NK-92 (cell line): ENCODE measurements around the gene BFSP1.
A peak's percentile ranks its signal among the peaks of the same experiment; 100 is the strongest.

ENCODE experiments used
- DNase-seq: peaks from one replicate; lab custom pipeline; 2025; ENCODE audit not compliant: unreplicated experiment; lab: John Stamatoyannopoulos, UW

The BFSP1 gene

DNA sequence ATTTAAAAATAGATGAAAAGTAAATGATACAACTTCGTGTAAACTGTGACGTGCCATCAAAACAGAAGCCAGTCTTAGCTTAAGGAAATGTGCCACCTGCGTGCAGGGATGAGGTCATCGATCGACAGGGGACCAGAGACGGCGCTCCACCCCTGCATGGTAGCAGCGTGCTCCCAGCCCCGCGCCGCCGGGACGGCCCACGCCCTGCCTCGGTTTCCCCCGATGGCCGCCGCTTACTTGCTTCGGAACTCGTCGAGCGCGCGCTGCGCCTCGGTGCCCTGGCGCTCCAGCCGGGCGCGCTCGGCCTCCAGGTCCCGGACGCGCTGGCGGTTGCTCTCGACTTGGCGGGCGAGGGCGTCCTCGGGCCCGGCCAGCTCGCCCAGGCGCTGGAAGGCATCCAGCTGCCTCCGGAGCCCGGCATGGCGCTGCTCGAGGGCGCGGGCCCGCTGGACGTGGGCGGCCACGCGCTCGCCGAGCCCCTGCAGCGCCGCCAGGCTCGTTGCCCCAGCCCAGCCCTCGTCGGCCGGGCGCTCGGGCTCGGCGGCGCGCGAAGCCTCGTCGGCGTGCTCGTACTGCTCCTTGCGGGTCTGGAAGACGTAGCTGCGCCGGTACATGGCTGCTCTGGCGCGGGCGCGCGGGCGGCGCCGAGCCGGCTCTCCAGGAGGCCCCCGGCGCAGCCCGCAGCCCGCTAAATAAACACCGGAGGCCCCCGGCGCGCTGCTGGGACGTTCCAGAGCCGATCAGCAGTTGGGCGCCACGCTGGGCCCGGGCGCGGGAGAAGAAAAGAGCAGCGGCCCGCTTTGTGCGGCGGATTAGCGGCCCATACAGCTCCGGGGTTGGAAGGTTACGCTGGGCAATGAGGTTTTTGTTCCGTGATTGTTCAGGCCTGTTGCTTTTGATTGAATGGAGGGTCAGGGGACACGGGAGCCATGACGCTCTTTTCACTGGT, at the start of gene BFSP1:
Gene BFSP1 (minus strand): TSS at position 664 of the 949 bp plus-strand sequence. CDS start 50 bp downstream, at position 614.
- no peak for DNase-seq

DNA sequence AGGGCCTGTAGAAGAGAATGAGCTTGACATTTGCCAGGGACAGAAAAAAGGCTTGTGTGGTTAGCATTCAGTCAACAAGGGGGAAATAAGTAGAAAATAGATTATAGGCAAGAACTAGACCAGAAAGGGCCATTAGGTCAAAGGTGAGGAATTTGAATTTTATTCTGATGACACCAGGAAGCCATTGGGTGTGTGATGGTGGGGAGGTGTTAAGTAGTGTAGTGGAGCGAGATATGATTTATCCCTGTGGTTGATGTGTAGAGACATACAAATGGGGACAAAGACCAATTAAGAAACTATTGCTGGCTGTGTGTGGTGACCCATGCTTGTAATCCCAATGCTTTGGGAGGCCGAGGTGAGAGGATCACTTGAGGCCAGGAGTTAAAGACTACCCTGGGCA, 49.7 kb upstream of the BFSP1 start:
- no peak for DNase-seq

DNA sequence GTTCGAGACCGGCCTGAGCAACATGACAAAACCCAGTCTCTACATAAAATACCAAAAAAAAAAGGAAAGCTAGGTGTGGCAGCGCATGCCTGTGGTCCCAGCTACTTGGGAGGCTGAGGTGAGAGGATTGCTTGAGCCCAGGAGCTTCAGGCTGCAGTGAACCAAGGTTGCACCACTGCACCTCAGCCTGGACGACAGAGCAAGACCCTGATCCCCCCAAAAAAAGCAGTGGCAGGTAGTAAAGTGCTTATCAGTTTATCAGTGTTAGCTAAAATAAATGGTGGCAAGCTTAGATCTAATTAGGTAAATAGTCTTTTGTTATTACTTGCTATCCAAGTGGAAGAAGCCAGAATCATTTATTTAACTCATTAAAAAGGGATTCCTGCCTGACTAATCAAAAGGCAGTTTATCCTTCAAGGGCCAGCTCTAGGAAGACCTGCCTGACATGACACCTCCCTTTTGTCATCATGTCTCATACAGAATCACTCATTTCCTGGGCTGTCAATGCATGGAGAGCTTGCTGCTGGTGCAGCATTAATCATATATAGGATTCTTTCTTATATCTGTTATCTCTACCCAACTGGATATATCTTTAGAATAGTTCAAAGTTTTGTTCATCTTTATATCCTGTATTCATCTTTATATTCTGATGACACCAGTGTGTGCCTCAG, 48.3 kb upstream of the BFSP1 start:
- DNase-seq, result no peak

DNA sequence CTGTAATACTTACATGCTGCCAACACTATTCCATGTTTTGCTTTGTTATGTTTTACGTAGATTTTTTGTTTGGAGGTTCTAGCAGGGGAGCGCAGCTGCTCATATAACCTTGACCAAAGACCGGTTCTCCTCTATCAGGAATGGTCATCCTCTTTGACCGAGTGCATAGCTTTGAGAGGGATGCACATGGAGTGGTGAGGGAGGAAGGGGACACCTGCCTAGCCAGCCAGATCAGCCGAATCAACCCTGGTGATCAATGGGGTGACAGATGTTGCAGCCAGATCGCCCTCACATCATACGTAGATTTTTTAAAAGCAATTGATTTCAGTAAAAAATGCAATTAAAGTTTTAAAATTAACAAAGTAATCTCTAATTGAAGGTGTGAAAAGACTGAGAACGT, 45.0 kb upstream of the BFSP1 start:
- no peak for DNase-seq

DNA sequence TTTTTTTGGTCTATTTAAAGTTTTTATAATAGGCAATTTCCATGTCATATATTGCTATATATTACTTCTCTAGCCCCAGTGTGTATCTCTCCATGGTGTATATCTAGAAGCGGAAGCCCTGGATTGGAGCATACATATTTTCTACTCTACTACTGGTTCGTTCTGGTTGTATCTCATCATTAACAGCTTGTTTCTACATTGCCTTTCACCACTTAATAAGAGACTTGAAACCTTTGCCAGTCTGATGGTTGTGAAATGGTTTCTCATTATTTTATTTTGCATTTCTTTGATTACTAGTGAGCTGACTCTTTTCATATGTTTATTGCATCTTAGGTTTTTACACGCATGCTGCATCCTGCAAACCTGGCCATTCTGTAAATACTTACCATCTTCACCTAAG, 42.3 kb upstream of the BFSP1 start:
- no peak for DNase-seq

DNA sequence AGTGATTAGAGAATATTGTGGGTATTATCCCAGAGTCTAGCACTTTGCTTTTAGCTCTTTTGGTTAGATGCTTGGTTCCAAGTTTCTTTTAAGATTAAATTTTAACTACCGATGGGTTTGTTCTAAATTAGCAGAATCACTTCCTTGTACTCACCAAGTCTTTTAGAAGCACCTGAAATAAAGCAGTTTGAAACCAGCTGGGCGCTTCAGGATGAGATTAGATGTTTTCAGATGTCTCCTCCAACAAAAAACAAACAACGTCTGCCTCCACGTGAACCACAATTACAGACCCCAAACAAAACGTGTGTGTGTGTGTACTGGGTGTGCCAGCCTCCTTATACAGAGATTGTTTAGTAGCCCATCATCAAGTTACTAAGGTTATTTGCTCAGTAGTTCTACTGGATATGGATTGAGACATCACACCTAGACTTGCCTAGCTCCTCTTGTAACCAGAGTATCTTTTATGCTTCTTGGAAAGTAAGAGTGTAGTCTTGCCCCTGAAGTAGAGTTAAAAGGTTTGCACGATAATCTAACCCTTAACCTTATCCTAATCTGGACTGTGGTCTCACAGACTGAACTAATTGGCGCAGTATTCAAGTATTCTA, 41.0 kb upstream of the BFSP1 start:
- no peak for DNase-seq

DNA sequence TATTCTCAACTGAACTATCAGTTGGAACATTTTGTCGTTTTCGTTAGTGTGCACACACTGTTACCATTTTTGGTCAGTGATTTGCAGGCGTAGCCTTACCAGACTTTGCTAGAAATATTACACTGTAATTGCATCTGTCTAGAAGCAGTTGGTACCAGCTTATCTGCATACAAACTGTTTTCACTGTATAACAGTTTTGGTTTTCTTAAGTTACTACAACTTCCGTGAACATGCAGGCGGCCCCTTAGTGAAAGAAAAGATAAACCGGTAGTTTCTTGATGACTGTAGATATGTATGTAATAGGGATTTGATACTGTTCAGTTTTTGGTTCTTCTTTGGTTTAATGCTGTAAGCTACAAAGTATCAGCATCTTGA, 40.0 kb upstream of the BFSP1 start:
- no peak for DNase-seq

DNA sequence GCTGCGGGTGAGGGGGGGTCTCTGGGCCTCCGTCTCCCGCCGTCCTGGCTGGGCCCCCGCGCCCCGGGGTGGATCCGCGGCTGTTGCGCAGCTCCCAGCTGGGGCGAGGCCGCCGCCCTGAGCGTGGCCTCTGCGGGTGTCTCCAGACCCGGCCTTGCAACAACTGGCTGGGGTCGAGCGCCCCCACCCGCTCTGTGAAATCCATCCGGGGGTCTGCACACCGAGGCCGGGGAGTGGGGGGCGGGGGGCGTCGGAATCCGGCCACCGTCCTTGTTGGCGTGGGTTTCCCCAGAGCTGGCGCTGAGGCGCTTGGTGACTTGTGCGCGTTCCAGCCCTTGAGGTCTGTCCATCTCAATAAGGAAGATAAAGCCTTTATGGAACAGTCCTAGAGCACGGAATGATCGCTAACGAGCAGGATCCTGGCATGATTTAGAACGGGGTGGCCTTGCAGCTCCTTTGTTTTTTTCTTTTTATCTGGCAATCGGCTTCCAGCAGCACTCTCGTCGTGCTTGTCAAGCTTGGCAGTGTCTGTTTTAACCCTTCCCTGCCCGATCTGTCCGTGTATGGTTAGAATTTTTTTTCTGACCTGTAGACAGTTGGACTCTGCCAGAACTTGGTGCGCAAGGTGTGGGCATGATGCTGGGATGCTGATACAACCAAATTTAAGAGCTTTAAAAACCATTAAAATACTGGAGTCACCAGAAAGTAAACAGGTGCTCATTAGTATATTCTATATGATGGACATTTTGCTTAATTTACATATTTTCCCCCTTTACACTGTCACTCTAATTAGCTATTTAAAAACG, 39.4 kb upstream of the BFSP1 start:
- DNase-seq, result no peak

DNA sequence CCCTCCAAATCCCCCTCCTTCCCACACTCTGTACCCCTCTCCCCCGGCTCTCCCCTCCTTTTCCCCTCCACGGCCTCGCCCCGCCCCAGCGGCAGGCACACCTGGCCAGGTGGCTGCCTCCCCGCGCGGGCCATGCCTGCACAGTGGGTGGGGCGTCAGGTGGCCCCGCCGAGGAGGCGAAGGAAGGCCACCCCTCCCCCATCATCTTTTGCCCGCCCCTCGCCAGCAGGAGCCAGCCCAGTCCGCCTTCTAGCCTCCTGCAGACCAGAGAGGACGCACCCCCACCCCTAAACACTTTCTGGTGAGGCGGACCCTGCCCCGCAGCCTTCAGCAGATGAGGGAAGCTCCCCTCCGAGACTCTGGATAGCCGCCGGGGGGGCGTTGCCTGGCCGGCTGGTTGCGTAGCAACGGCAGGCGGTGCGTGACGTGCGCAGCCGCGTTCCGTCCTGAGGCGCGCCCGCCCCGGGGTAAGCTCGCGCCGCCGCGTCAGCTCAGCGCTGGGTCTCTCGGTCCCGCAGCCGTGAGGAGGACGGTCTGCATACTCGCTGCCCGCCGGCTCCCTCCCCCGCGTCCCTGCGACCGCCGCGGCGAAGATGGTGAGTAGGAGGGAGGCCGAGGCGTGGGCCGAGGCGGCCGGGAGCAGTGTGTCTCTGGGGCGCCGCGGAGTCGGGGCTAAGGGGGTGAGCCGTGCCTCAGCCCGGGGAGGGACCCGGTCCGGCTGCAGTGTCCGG, 38.6 kb upstream of the BFSP1 start, which contains the start of gene DSTN:
Gene DSTN (plus strand): TSS at position 460 of the 731 bp plus-strand sequence. CDS start 134 bp downstream, at position 594.
- DNase-seq, result peak; percentile 6

DNA sequence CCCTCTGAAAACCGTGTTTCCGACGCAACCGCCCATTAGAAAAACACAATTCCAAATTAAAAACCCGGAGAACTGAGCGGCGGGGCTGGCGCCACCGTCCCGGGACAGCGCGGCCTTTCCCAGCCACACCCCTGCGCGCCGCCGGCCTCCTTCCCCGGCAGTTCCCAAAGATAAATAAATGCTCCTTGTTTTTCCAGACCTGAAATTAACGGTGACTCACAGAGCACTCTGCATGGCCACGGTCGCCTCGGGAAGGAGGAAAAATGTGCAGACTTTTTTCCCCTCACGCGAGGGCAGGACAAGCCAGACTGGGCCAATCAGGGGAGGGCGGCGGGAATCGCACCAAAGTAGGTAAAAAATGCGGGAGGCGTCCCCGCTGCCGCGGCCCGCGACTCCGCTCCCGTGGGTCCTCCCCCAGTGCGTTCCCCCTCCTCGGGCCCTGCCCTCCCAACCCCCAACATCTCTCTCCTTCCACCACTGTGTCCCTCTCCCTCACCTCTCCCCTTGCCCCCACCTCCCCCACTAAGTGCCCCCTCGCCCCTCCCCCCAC, 37.9 kb upstream of the BFSP1 start:
- DNase-seq, result no peak

DNA sequence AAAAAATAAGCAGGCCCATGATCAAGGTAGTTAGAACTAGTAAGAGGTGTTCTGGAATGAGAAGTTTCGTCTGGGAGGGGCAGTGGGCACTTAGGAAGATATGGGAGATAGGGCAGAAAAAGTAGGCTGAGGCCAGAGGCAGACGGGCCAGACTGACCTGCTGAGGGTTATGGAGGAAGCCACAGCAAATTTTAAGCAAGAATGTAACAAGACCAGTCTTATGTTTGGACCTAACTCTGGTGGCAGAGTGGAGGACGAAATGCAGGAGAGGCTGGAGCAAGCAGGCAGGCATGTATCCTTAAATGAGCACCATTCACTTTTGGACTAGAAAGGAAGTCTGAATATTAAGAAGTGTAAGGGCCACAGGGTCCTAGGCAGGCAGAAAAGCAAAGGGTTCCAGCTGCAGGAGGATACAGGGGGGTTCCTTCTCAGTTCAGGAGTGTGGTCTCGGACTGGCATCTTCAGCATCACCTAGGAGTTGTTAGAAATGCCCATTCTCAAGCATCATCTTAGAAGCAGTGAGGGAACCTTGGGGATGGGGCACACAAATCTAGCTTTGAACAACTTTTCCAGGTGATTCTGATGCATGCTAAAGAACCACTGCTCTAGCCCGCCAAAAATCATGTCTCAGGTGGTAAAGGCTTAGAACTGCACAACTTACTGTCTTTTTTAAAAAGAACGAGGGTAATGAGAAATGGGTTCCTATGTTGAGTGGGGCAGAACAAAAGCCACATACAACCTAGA, 37.0 kb upstream of the BFSP1 start:
- no peak for DNase-seq

DNA sequence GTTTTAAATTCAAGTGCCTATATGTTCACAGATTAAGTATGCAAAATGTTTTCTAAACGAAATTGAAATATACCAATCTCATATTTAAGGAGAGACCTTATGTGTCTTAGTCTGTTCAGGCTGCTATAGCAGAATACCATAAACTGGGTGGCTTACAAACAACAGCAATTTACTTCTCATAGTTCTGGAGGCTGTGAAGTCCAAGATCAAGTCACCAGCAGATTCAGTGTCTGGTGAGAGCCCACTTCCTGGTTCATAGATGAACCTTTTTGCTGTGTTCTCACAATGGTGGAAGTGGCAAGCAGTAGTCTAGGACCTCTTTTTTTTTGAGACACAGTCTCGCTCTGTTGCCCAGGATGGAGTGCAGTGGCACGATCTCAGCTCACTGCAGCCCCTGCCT, 35.2 kb upstream of the BFSP1 start:
- DNase-seq, result no peak

DNA sequence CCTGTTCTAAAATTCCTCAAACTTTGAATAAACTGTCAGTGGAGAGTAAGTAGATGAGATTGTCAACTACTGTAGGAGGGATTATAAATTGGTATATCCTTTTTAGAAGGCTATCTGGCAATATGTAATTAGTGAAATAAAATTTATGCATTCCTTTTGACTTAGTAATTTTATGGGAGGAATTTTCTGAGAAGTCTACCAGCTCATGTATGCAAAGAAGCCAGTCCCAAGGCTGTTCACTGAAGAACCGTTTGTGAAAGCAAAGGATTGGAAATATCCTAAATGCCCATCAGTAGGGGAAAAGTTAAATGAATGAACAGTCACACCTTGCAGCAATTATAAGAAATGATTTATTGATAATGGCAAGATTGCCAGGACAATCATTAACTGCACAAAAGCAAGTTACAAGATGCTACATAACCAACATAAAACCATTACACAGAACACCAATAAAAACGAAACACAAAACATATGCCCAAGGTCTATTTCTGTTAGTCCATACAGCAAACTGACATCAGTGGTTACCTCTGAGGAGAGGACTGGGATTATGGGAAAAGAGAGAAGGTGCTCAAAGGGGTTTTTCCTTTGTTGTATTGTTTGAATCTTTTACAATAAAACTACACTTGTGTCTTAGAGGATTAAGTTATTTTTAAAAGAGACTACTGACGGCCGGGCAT, 34.1 kb upstream of the BFSP1 start:
- DNase-seq, result no peak

DNA sequence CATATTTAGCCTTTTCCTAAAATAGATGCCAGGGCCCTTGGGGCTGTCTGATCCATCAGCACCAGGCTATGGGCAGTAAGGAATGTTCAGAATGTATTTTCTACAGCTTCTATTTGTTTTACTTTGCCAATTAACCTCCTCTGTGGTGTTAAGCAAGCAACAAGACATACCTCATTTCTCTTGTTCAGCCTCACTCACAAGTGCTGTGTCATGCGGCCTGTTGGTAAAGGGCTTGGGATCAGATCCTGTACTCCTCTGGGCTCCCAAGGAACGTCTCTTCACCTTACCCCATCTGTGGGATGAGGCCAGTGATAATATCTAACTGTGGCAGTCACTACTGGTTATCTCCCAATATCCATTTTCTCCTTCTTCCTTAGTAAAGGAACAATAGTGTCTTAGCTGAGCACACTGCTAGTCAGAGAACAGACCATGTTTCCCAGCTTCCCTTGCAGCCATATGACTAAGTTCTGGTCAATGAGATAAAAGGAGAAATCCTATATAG, 31.7 kb upstream of the BFSP1 start:
- no peak for DNase-seq

DNA sequence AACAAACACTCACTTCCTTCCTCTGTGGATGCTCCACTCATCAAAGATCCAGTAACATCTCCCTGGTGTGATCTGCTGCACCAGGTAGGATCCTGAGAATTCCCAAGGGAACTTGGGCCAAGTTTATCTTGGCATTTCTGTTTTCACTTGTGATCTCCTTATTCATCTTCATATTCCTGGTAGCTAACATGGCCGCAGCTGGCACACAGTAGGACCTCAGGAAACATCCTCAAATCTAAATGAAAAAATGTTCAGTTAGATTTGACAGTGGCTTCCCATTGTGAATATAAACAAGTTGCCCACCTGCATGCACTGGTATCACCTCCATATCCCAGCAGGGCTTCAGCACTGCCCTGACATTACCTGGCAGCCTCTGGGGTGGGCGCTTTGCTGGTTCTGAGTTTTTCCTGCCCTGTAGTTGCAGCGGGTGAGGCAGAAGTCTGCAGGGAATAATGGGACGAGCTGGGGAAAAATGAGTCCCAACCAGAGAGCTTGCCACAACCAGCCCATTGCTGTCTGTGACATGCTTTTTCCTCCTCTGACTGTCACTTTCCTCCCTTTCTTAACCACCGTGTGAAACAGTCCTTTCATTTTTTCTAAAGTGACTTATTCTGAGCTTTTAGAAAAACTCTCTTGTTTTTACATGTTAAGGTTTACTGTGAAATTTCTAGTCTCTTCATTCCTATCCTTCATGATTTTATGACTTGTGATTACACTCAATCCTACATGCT, 29.3 kb upstream of the BFSP1 start:
- DNase-seq, result no peak

DNA sequence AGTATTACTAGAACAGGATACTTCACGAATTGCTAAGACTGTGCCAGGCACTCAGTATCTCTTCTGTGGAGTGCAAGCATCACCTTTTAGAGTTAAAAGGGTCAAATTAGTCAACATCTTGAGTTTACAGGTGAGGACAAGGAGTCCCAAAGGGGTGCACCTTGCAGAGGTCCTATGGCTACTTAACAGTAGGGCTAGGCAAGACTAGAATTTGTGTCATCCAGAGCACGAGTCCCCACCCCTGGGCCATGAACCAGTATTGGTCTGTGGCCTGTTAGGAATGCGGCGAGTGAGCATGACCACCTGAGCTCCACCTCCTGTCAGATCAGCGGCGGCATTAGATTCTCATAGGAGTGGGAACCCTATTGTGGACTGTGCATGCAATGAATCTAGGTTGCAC, 28.2 kb upstream of the BFSP1 start:
- no peak for DNase-seq

DNA sequence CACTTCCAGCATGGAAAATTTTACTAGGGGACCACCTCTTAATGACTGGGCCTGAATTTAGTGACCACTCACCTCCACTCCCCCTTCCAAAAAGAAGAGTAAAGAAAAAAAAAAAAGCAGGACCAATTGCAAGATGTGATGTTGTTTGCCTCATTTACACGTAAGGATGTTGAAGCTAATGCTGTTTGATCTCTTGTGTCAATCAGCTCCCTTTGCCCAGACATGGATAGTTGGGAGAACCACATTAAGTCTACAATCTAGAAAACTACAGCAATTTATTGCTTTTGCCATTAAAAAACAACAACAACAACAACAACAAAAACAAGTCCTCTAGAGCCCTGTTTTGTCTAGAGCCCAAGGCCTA, 27.7 kb upstream of the BFSP1 start:
- DNase-seq, result no peak
